ENCODE measurements around the gene INPP5B. TPM values are rescaled to one million over a fixed set of nuclear protein-coding genes. Genes with fewer than 3 reads are reported as not detected.

Gene INPP5B
- total RNA-seq, 1 experiment from 2014 or later = 26.8 TPM

- TF ChIP-seq PRDM15 (CRISPR knock-in tag; IDR thresholded peaks at IDR 0.05) = no peak
- TF ChIP-seq ZNF317 (CRISPR knock-in tag; IDR thresholded peaks at IDR 0.05; ENCODE audit: borderline replicate concordance, low read depth) = no peak
- no peak for TF ChIP-seq SP1 (CRISPR knock-in tag; conservative IDR thresholded peaks at IDR 0.05)
- no peak for TF ChIP-seq ZNF425 (CRISPR knock-in tag; conservative IDR thresholded peaks at IDR 0.05)
- TF ChIP-seq ZNF416 (CRISPR knock-in tag; IDR thresholded peaks at IDR 0.05) = no peak
- no peak for TF ChIP-seq STAT6 (CRISPR knock-in tag; conservative IDR thresholded peaks at IDR 0.05; ENCODE audit: low read depth)
- no peak for TF ChIP-seq MAX (CRISPR knock-in tag; IDR thresholded peaks at IDR 0.05)
- TF ChIP-seq ZNF281 (CRISPR knock-in tag; IDR thresholded peaks at IDR 0.05) = no peak
- TF ChIP-seq ETV6 (CRISPR knock-in tag; IDR thresholded peaks at IDR 0.05) = no peak
- no peak for TF ChIP-seq NR2C2 (CRISPR knock-in tag; IDR thresholded peaks at IDR 0.05)
- no peak for TF ChIP-seq AFF4 (CRISPR knock-in tag; IDR thresholded peaks at IDR 0.05; ENCODE audit: borderline replicate concordance)
Measured at GRCh38 chr1:37868466-37868865, 78.4 kb downstream of the INPP5B start (continued).
